Right cardiac atrium (tissue), 5 donors: ENCODE results near the gene CD320. TPM values are rescaled to one million over a fixed set of nuclear protein-coding genes. Genes with fewer than 3 reads are reported as not detected.
"Not testable (repeated sequence)": the region's sequence is repeated elsewhere in the genome, so short reads cannot be mapped to it uniquely, and the experiment has no call there.

Experiments used
- ATAC-seq, 2 donors: fragments of 200-7000 bp; cut with Tn5 transposase; one replicate each; pipeline versions ENCODE4 v1.8.0 to v1.9.1; 2020; ENCODE audit warnings: moderate library complexity in 2 of 2, mild to moderate bottlenecking in 1 of 2
- DNase-seq, 3 donors: peaks; one replicate each; pipeline ENCODE4 v3.0.0-alpha.2; 2020
- H3K27ac ChIP-seq: one replicate; pipeline ENCODE4 v1.5.1; 2013; ENCODE audit warnings: mild to moderate bottlenecking, low read length, control low read depth, moderate library complexity
- H3K27me3 ChIP-seq: one replicate; pipeline ENCODE4 v1.6.1; 2013; ENCODE audit not compliant: control insufficient read depth, insufficient read depth
- H3K4me1 ChIP-seq: one replicate; pipeline ENCODE4 v1.6.1; 2013; ENCODE audit warnings: low read length; ENCODE audit not compliant: control insufficient read depth, insufficient read depth
- H3K4me3 ChIP-seq: one replicate; pipeline ENCODE4 v1.5.1; 2013; ENCODE audit warnings: low read length, control low read depth
- H3K9me3 ChIP-seq: one replicate; pipeline ENCODE4 v1.6.1; 2013; ENCODE audit warnings: low read length; ENCODE audit not compliant: control insufficient read depth
- WGBS: extraction: QIAGEN DNeasy Blood & Tissue Kit; methylation state at CpG from one replicate; pipeline ENCODE4 v1.1.7; 2013; 5-methylcytosine and 5-hydroxymethylcytosine counted together
- intact Hi-C, 4 donors: fragments of 100-400 bp; cut with DNase I; formaldehyde crosslinking; loops; one replicate each; pipeline versions ENCODE4 v1.11.0 to v1.14.0; 2022 to 2023
- polyA plus RNA-seq: library from polyadenylated mRNA; stranded (reverse); fragments of 200-250 nt; gene quantifications from one replicate; pipeline ENCODE4 v1.2.3, GENCODE V29; 2013
- total RNA-seq, 4 donors: library from RNA; stranded (reverse); fragmentation: NEBNext Ultra II Directional; extraction: Animal tissue kit (Norgen Biotek cat#: 25700); gene quantifications; one replicate each; pipeline ENCODE4 v1.2.1, GENCODE V29; 2021
- donor health status: healthy with polysubstance abuse.
- donor health status: DM: no; HTN: yes; CAD: no.
- donor health status: DM: no; HTN: no; CAD: no.
- donor health status: DM: no; HTN: yes; CAD: no; lungs with severe emphysema.
- donor health status: DM: yes; HTN: yes; CAD: no.

Gene CD320
- total and polyA plus RNA-seq, 5 donors: 28.9 to 44.0 (median 33.9) TPM

- peak in 1 of 2 donors; percentile 14 for ATAC-seq
- Histone ChIP-seq H3K4me3 (peak overlapping the region; percentile 83), H3K27me3 (no peaks in the 10 kb centered on the region), H3K27ac (peak overlapping the region; percentile 54), H3K9me3 (no peaks in the 10 kb centered on the region), H3K4me1 (peaks cover 9% of the 10 kb centered on the region)
- intact Hi-C loops: no loop called here
- 2% methylated on average over 16 of the region's 16 CpGs for WGBS
- no peak for DNase-seq
Observed at GRCh38 chr19:8320564-8321066, 12.5 kb upstream of the CD320 start.

- ATAC-seq (no peak), DNase-seq (no peak)
- no peaks in the 10 kb centered on the region for H3K27me3 ChIP-seq
- no peak overlapping the region for H3K27ac ChIP-seq
- WGBS: 85% methylated on average over 19 of the region's 19 CpGs
- intact Hi-C loops: no loop called here
- peak overlapping the region; percentile 83 for H3K4me3 ChIP-seq
- H3K4me1 ChIP-seq: peaks cover 9% of the 10 kb centered on the region
- no peaks in the 10 kb centered on the region for H3K9me3 ChIP-seq
Observed at GRCh38 chr19:8319807-8320520, 11.8 kb upstream of the CD320 start.

- 79% methylated on average over 9 of the region's 9 CpGs for WGBS
- intact Hi-C loops, H3K27ac ChIP-seq, H3K4me1 ChIP-seq, H3K9me3 ChIP-seq, ATAC-seq, DNase-seq, H3K27me3 ChIP-seq, H3K4me3 ChIP-seq: not testable (repeated sequence)
Observed at GRCh38 chr19:8318835-8319234, 10.7 kb upstream of the CD320 start.

GRCh38 chr19:8316351-8317125 lies 8.4 kb upstream of the CD320 start:
- Histone ChIP-seq H3K27ac (no peak overlapping the region), H3K9me3 (no peaks in the 10 kb centered on the region), H3K4me1 (no peaks in the 10 kb centered on the region), H3K4me3 (no peak overlapping the region), H3K27me3 (no peaks in the 10 kb centered on the region)
- intact Hi-C loops: no loop called here
- DNase-seq (no peak), ATAC-seq (no peak)
- 76% methylated on average over 14 of the region's 14 CpGs for WGBS

- H3K9me3 ChIP-seq, H3K4me3 ChIP-seq, H3K27ac ChIP-seq, H3K27me3 ChIP-seq, H3K4me1 ChIP-seq, intact Hi-C loops, ATAC-seq: not testable (repeated sequence)
- peak in 1 of 3 donors; percentile 1 for DNase-seq
- WGBS: 85% methylated on average over 11 of the region's 11 CpGs
Observed at GRCh38 chr19:8314981-8315640, 7.0 kb upstream of the CD320 start.

GRCh38 chr19:8311461-8312260 lies 3.5 kb upstream of the CD320 start:
- ATAC-seq (peak in 1 of 2 donors; percentile 26), DNase-seq (peak in 1 of 3 donors; percentile 74)
- H3K27me3 ChIP-seq: no peaks in the 10 kb centered on the region
- H3K9me3 ChIP-seq: no peaks in the 10 kb centered on the region
- 67% methylated on average over 16 of the region's 16 CpGs for WGBS
- intact Hi-C loops: no loop called here
- peak overlapping the region; percentile 30 for H3K27ac ChIP-seq
- no peaks in the 10 kb centered on the region for H3K4me1 ChIP-seq
- no peak overlapping the region for H3K4me3 ChIP-seq

- DNase-seq (peak in 1 of 3 donors; percentile 22), ATAC-seq (no peak)
- no peak overlapping the region for H3K4me3 ChIP-seq
- no peak overlapping the region for H3K27ac ChIP-seq
- WGBS: 94% methylated on average over 17 of the region's 17 CpGs
- intact Hi-C loops: no loop called here
- H3K9me3 ChIP-seq: no peaks in the 10 kb centered on the region
- H3K4me1 ChIP-seq: peaks cover 2% of the 10 kb centered on the region
- no peaks in the 10 kb centered on the region for H3K27me3 ChIP-seq
Observed at GRCh38 chr19:8310342-8311055, 2.3 kb upstream of the CD320 start.

GRCh38 chr19:8308891-8309291 lies 733 bp upstream of the CD320 start:
- Histone ChIP-seq H3K27ac (no peak overlapping the region), H3K27me3 (no peaks in the 10 kb centered on the region), H3K9me3 (no peaks in the 10 kb centered on the region), H3K4me1 (peaks cover 2% of the 10 kb centered on the region), H3K4me3 (peak overlapping the region; percentile 47)
- no peak for ATAC-seq
- DNase-seq: peak in 1 of 3 donors; percentile 48
- 64% methylated on average over 17 of the region's 17 CpGs for WGBS
- intact Hi-C loops: no loop called here

GRCh38 chr19:8307400-8307964 lies 676 bp downstream of the CD320 start:
- no peaks in the 10 kb centered on the region for H3K27me3 ChIP-seq
- peaks cover 2% of the 10 kb centered on the region for H3K4me1 ChIP-seq
- DNase-seq (peak in 1 of 3 donors; percentile 49), ATAC-seq (peak in 1 of 2 donors; percentile 2)
- WGBS: 17% methylated on average over 24 of the region's 24 CpGs
- no peak overlapping the region for H3K27ac ChIP-seq
- intact Hi-C loops: no loop called here
- H3K4me3 ChIP-seq: peak overlapping the region; percentile 47
- no peaks in the 10 kb centered on the region for H3K9me3 ChIP-seq
